Mammary epithelial cell (primary cell): ENCODE measurements around the gene SKI.

Source experiments
- CTCF ChIP-seq, 2 donors: IDR thresholded peaks in 1 of 2; conservative IDR thresholded peaks in 1 of 2; 2 replicates each; pipeline ENCODE4 v1.5.1; 2011 to 2012; ENCODE audit warnings: inconsistent platforms in 2 of 2, low read length in 2 of 2, mild to moderate bottlenecking in 2 of 2, control low read depth in 1 of 2, low read depth in 1 of 2; ENCODE audit not compliant: insufficient read depth in 1 of 2; ENCODE audit errors: extremely low read depth in 1 of 2
- EZH2 ChIP-seq: IDR thresholded peaks from 2 replicates; pipeline ENCODE4 v1.6.1; 2012; ENCODE audit warnings: low read length, inconsistent platforms, borderline replicate concordance

- TF ChIP-seq CTCF (conservative IDR thresholded peaks at IDR 0.05 in 1 of 2, IDR thresholded peaks at IDR 0.05 in 1 of 2; ENCODE audit: extremely low read depth in 1 of 2, insufficient read depth in 1 of 2, low read depth in 1 of 2, low read length in 2 of 2), result no peak
- no peak for TF ChIP-seq EZH2
Measured at GRCh38 chr1:2184934-2185333, 43.2 kb upstream of the SKI start.
